Neural cell (in vitro differentiated cells): ENCODE data around the gene CREB3L4. TPM values are rescaled to one million over a fixed set of nuclear protein-coding genes. Genes with fewer than 3 reads are reported as not detected.
"Not testable (repeated sequence)": the region's sequence is repeated elsewhere in the genome, so short reads cannot be mapped to it uniquely, and the experiment has no call there.

ENCODE experiments used
- H2AFZ ChIP-seq: fragments of 200-600, 300-800 bp; sonication (generic), shearing (Covaris generic); 2 replicates; pipeline ENCODE4 v1.6.0; 2014; ENCODE audit warnings: low read depth, mild to moderate bottlenecking, antibody characterized with exemption, low read length, moderate library complexity
- H3F3A ChIP-seq: fragments of 200-600 bp; shearing (Covaris generic); 2 replicates; pipeline ENCODE4 v1.6.1; 2016; ENCODE audit warnings: mild to moderate bottlenecking, moderate library complexity, mixed read lengths, antibody characterized with exemption, low read length; ENCODE audit not compliant: insufficient read depth, poor library complexity, severe bottlenecking
- H3K27ac ChIP-seq: fragments of 200-600, 300-800 bp; sonication (generic), shearing (Covaris generic); 2 replicates; pipeline ENCODE4 v1.5.1; 2014; ENCODE audit warnings: mild to moderate bottlenecking, low read length, moderate library complexity
- H3K27me3 ChIP-seq: fragments of 300-800, 200-600 bp; sonication (generic), shearing (Covaris generic); 2 replicates; pipeline ENCODE4 v1.6.0; 2014; ENCODE audit warnings: mild to moderate bottlenecking, low read depth, low read length, moderate library complexity; ENCODE audit not compliant: insufficient read depth
- H3K36me3 ChIP-seq: fragments of 300-800, 200-600 bp; sonication (generic), shearing (Covaris generic); 2 replicates; pipeline ENCODE4 v1.5.1; 2014; ENCODE audit warnings: mild to moderate bottlenecking, antibody characterized with exemption, low read length, moderate library complexity; ENCODE audit not compliant: insufficient read depth
- H3K4me2 ChIP-seq: fragments of 300-800, 200-600 bp; sonication (generic), shearing (Covaris generic); 2 replicates; pipeline ENCODE4 v1.6.0; 2014; ENCODE audit warnings: mild to moderate bottlenecking, low read length
- H3K4me3 ChIP-seq: fragments of 300-800, 200-600 bp; sonication (generic), shearing (Covaris generic); 2 replicates; pipeline ENCODE4 v1.5.1; 2014; ENCODE audit warnings: mild to moderate bottlenecking, low read length, moderate library complexity
- H3K79me2 ChIP-seq: fragments of 200-600 bp; shearing (Covaris generic); replicated peaks from 2 replicates; pipeline ENCODE4 v1.6.0; 2014; ENCODE audit warnings: mild to moderate bottlenecking, low read length, moderate library complexity; ENCODE audit not compliant: insufficient read depth
- H3K9ac ChIP-seq: fragments of 300-800, 200-600 bp; sonication (generic), shearing (Covaris generic); 2 replicates; pipeline ENCODE4 v1.6.1; 2016; ENCODE audit warnings: mild to moderate bottlenecking, low read length, mixed read lengths
- H3K9me2 ChIP-seq: fragments of 200-600 bp; shearing (Covaris generic); 2 replicates; pipeline ENCODE4 v1.6.1; 2016; ENCODE audit warnings: mild to moderate bottlenecking, low read length, mixed read lengths; ENCODE audit not compliant: insufficient read depth
- H3K9me3 ChIP-seq: fragments of 200-600, 300-800 bp; sonication (generic), shearing (Covaris generic); 2 replicates; pipeline ENCODE4 v1.6.1; 2016; ENCODE audit warnings: mild to moderate bottlenecking, mixed run types, low read length, moderate library complexity, mixed read lengths
- H4K20me1 ChIP-seq: fragments of 200-600 bp; shearing (Covaris generic); 2 replicates; pipeline ENCODE4 v1.6.1; 2016; ENCODE audit warnings: mild to moderate bottlenecking, mixed run types; ENCODE audit not compliant: insufficient read depth
- EP300 ChIP-seq: fragments of 450-650 bp; conservative IDR thresholded peaks from 2 replicates; pipeline ENCODE4 v1.6.1; 2014; ENCODE audit warnings: antibody characterized with exemption, mild to moderate bottlenecking, moderate library complexity; ENCODE audit not compliant: poor library complexity, severe bottlenecking
- EZH2 ChIP-seq: fragments of 200-600, 300-800 bp; shearing (Covaris generic), sonication (generic); IDR thresholded peaks from 2 replicates; pipeline ENCODE4 v1.6.1; 2014; ENCODE audit warnings: antibody characterized with exemption, low read length, borderline replicate concordance, mild to moderate bottlenecking; ENCODE audit not compliant: insufficient read depth, poor library complexity, severe bottlenecking
- MXI1 ChIP-seq: fragments of 450-650 bp; conservative IDR thresholded peaks from 2 replicates; pipeline ENCODE4 v1.6.1; 2014; ENCODE audit warnings: antibody characterized with exemption, mild to moderate bottlenecking; ENCODE audit not compliant: poor library complexity, severe bottlenecking
- POLR2AphosphoS5 ChIP-seq: IDR thresholded peaks from 2 replicates; pipeline ENCODE4 v1.6.1; 2012
- RAD21 ChIP-seq: fragments of 450-650 bp; conservative IDR thresholded peaks from 2 replicates; pipeline ENCODE4 v1.6.1; 2014; ENCODE audit warnings: antibody characterized with exemption, mild to moderate bottlenecking, moderate library complexity
- SMC3 ChIP-seq: fragments of 450-650 bp; conservative IDR thresholded peaks from 2 replicates; pipeline ENCODE4 v1.6.1; 2014; ENCODE audit warnings: antibody characterized with exemption, mild to moderate bottlenecking, moderate library complexity; ENCODE audit not compliant: poor library complexity
- TAF1 ChIP-seq: IDR thresholded peaks from 2 replicates; pipeline ENCODE4 v1.6.1; 2012; ENCODE audit warnings: low read depth
- polyA plus RNA-seq: library from polyadenylated mRNA; depleted of rRNA; stranded (reverse); fragments of >200 nt; gene quantifications from 2 replicates; pipeline ENCODE4 v1.2.3, GENCODE V29; 2014
- TF ChIP-seq, protein P1 (sequence below): fragments of 450-650 bp; IDR thresholded peaks from 2 replicates; pipeline ENCODE4 v1.5.1; 2014; ENCODE audit warnings: antibody characterized with exemption, mild to moderate bottlenecking, moderate library complexity; ENCODE audit not compliant: poor library complexity, severe bottlenecking
- TF ChIP-seq, protein P2 (sequence below): IDR thresholded peaks from 2 replicates; pipeline ENCODE4 v1.6.1; 2012; ENCODE audit warnings: borderline replicate concordance

CREB3L4 gene
- polyA plus RNA-seq, 1 donor from 2014 or later: 18.0 TPM

DNA sequence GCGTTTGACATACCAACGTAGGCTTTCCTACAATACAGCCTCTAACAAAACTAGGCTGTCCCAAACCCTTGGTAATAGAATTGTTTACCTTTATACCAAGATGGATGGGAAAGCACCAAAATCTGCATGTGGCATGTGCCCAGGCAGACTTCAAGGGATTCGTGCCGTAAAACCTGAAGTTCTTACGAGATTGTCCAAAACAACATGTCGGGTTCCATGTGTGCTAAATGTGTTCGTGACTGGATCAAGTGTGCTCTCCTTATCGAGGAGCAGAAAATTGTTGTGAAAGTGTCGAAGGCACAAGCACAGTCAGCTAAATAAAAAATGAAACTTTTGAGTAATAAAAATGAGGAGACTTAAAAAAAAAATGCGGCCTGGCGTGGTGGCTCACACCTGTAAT is 27.9 kb downstream of the CREB3L4 start:
- Histone ChIP-seq H2AFZ (no peak overlapping the region), H3K27ac (no peak overlapping the region), H3K27me3 (no peaks in the 10 kb centered on the region), H3F3A (no peaks in the 10 kb centered on the region), H3K79me2 (peaks cover 14% of the 10 kb centered on the region), H3K9me2 (no peaks in the 10 kb centered on the region), H3K4me2 (no peak overlapping the region), H3K9me3 (no peaks in the 10 kb centered on the region), H3K36me3 (peaks cover 8% of the 10 kb centered on the region), H3K4me3 (no peak overlapping the region), H3K9ac (no peak overlapping the region), H4K20me1 (no peaks in the 10 kb centered on the region)
- TF ChIP-seq EP300 (no peak), SMC3 (no peak), EZH2 (no peak), MXI1 (no peak), RAD21 (no peak)
- TF ChIP-seq, protein P1, sequence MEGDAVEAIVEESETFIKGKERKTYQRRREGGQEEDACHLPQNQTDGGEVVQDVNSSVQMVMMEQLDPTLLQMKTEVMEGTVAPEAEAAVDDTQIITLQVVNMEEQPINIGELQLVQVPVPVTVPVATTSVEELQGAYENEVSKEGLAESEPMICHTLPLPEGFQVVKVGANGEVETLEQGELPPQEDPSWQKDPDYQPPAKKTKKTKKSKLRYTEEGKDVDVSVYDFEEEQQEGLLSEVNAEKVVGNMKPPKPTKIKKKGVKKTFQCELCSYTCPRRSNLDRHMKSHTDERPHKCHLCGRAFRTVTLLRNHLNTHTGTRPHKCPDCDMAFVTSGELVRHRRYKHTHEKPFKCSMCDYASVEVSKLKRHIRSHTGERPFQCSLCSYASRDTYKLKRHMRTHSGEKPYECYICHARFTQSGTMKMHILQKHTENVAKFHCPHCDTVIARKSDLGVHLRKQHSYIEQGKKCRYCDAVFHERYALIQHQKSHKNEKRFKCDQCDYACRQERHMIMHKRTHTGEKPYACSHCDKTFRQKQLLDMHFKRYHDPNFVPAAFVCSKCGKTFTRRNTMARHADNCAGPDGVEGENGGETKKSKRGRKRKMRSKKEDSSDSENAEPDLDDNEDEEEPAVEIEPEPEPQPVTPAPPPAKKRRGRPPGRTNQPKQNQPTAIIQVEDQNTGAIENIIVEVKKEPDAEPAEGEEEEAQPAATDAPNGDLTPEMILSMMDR: no peak

DNA sequence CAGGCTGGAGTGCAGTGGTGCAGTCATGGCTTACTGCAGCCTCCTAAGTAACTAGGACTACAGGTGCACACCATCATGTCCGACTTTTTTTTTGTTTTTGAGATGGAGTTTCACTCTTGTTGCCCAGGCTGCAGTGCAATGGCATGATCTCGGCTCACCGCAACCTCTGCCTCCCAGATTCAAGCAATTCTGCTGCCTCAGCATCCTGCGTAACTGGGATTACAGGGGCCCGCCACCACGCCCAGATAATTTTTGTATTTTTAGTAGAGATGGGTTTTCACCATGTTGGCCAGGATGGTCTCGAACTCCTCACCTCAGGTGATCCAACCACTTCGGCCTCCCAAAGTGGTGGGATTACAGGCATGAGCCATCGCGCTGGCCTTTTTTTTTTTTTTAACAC is 29.2 kb downstream of the CREB3L4 start:
- H3K4me2 ChIP-seq, H3K9ac ChIP-seq, H3K36me3 ChIP-seq, H3K4me3 ChIP-seq, H3K9me3 ChIP-seq, H4K20me1 ChIP-seq, H2AFZ ChIP-seq, H3K27ac ChIP-seq, H3K79me2 ChIP-seq, H3K9me2 ChIP-seq, H3K27me3 ChIP-seq, H3F3A ChIP-seq: not testable (repeated sequence)

DNA sequence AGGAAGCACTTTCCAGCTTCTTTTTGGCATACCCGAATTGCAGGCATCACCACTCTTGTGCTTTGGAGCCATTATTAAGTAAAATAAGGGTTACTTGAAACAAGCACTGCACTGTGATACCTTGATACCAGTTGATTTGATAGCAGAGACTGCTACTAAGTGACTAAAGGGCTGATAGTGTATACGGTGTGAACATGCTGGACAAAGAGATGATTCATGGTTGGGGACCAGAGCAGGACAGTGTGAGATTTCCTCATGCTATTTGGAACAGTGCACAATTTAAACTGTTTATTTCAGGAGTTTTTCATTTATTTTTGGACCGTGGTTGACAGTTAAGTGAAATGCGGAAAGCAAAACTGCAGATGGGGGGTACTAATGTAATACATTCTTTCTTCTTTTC is 32.7 kb downstream of the CREB3L4 start:
- H3K36me3 ChIP-seq: peaks cover 3% of the 10 kb centered on the region
- no peak overlapping the region for H3K4me2 ChIP-seq
- no peak overlapping the region for H3K9ac ChIP-seq
- H3K9me3 ChIP-seq: no peaks in the 10 kb centered on the region
- no peak overlapping the region for H2AFZ ChIP-seq
- H4K20me1 ChIP-seq: no peaks in the 10 kb centered on the region
- TF ChIP-seq EP300 (no peak), EZH2 (no peak), SMC3 (no peak), RAD21 (no peak), TAF1 (no peak), POLR2AphosphoS5 (no peak), MXI1 (no peak)
- TF ChIP-seq, protein P1: no peak
- TF ChIP-seq, protein P2, sequence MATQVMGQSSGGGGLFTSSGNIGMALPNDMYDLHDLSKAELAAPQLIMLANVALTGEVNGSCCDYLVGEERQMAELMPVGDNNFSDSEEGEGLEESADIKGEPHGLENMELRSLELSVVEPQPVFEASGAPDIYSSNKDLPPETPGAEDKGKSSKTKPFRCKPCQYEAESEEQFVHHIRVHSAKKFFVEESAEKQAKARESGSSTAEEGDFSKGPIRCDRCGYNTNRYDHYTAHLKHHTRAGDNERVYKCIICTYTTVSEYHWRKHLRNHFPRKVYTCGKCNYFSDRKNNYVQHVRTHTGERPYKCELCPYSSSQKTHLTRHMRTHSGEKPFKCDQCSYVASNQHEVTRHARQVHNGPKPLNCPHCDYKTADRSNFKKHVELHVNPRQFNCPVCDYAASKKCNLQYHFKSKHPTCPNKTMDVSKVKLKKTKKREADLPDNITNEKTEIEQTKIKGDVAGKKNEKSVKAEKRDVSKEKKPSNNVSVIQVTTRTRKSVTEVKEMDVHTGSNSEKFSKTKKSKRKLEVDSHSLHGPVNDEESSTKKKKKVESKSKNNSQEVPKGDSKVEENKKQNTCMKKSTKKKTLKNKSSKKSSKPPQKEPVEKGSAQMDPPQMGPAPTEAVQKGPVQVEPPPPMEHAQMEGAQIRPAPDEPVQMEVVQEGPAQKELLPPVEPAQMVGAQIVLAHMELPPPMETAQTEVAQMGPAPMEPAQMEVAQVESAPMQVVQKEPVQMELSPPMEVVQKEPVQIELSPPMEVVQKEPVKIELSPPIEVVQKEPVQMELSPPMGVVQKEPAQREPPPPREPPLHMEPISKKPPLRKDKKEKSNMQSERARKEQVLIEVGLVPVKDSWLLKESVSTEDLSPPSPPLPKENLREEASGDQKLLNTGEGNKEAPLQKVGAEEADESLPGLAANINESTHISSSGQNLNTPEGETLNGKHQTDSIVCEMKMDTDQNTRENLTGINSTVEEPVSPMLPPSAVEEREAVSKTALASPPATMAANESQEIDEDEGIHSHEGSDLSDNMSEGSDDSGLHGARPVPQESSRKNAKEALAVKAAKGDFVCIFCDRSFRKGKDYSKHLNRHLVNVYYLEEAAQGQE: no peak
- no peak overlapping the region for H3K27ac ChIP-seq
- no peaks in the 10 kb centered on the region for H3K9me2 ChIP-seq
- H3F3A ChIP-seq: no peaks in the 10 kb centered on the region
- H3K27me3 ChIP-seq: no peaks in the 10 kb centered on the region
- H3K79me2 ChIP-seq: no peaks in the 10 kb centered on the region
- no peak overlapping the region for H3K4me3 ChIP-seq
